HG03442 (cell line): ENCODE measurements around the gene SMIM22.

Experiments used
- ATAC-seq: cut with Tn5 transposase; IDR thresholded peaks from one replicate; pipeline ENCODE4 v1.9.1; 2021; ENCODE audit warnings: mild to moderate bottlenecking, moderate library complexity; ENCODE audit not compliant: unreplicated experiment

The SMIM22 gene

DNA sequence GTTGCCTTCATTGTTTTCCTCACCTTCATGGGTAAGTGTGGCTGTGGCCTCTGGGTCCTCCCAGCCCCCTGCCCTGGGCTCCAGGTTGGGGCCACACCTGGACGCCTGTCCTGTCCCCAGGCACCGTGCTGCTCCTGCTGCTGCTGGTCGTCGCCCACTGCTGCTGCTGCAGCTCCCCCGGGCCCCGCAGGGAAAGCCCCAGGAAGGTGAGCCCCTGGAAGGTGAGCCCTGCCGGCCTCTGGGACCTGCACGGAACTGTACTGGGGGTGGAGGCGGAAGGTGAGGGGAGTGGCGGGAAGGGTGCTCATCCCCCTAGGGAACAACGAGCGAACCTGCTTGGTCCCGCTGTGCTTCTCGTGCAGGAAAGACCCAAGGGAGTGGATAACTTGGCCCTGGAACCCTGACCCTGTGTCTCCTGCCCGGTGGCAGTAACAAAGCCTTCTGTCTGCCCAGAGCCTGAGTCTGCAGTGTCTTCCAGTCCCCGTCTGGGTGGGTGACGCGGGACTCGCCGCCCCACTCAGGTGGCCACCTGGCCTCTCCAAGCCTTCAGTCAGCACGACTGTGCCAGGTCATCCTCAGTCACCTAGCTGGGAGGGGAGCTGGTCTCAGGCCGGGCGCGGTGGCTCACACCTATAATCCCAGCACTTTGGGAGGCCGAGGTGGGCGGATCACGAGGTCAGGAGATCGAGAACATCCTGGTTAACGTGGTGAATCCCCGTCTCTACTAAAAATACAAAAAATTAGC lies 831 bp downstream of the SMIM22 start:
- ATAC-seq, result no peak

DNA sequence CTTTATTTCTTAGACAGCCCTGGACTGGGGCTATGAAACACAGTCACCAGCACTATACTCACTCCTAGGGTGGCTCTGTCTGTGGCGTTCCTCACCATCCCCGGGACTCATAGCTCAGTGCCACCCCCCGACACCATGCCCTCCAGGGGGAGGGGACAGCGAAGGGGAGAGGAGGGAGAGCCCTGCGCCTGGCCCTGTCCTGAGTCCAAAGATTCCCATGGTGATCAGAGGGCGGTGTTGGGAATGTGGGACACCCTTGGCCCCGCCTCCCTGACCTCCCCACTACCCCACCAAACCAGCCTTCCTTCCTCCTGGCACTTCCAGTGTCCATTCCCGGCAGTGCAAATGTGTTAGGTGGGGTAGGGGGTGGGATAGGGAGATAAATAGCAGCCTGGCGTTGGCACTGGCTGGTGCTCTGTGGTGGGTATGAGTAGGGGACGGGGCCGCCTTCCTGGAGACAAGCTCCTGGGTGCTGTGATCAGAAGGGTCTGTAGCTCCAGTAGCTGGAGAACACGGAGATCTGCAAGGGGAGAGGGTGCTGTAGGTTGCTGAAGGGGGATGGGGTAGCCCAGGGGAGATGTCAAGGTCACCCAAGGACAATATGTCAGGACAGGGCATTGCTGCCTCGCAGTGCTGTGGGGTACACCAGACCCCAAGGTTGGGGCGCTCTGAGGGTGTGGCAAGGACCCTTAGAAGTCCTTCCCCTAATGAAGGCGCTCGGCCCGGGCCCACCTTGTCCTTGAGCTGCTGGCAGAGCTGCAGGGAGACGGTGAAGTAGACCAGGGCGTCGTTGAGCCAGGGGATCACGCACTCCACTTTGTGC lies 2.0 kb downstream of the SMIM22 start:
- no peak for ATAC-seq

DNA sequence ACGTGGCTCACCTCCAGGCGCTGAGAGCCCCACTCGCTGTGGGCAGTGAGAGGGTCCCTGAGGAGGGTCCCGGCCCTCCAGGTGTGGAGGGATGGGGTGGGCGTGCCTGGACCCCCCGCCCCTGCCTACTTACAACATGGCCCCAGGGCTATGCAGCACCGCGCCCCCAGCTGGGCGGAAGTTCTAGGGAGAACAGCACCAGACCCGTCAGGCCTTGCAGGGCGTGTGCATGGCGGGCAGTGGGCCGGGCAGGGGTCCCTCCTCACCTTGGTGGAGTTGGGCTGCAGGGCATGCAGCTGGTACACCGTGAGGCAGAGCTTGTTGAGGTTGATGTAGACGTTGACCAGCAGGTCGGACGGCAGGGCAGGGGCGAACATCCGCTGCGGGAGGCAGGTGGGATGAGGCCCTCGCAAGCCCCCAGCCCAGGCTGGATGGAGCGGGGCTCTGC lies 2.7 kb downstream of the SMIM22 start:
- ATAC-seq, result no peak

DNA sequence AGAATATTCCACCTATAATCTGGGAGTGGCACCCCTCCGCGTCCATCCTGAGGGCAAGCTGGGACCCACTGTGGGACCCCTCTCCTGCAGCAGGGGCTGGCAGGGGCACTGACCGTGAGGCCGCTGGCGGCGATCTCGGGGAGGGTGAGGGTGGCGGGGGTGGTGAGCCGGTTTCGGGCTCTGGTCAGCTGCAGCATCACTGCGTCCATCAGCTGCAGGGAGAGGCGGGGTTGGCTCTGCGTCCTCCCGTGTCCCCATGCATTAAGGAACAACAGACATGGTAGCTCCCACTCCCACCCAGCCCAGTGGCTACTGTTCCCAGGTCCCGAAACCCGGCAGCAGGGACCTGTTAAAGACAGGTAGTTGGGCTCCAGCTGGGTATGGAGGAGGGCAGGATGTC lies 3.3 kb downstream of the SMIM22 start:
- no peak for ATAC-seq

DNA sequence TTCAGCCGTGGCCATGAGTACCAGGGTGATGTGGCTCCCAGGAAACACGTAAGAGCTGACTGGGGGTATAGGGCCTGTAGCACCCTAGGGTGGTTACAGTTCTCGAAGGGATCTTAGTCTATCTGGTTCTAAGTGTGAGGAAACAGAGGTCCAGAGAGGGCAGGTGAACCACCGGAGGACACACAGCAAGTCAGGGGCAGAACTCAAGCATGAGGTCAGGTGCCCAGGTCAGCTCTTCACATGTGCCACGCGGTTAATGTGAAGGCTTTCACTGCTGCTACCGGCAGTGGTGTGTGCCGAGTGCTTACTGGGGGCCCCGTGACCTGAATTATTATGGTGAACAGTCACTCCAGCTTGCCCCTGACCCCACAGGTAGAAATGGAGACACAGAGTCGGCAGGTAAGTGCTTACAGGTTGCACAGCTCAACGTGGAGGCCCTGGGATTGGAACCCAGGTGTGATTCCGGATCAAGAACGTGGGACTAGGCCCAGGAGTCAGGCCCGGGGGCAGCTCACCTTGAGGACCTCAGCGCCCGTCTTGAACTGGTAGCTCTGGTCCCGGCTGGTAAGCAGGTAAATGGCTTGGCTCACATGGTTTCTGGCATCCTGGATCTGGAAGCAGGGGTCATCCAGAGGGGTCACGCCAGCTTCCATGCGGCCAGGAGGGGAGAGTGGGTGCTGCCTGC lies 4.1 kb downstream of the SMIM22 start:
- no peak for ATAC-seq

DNA sequence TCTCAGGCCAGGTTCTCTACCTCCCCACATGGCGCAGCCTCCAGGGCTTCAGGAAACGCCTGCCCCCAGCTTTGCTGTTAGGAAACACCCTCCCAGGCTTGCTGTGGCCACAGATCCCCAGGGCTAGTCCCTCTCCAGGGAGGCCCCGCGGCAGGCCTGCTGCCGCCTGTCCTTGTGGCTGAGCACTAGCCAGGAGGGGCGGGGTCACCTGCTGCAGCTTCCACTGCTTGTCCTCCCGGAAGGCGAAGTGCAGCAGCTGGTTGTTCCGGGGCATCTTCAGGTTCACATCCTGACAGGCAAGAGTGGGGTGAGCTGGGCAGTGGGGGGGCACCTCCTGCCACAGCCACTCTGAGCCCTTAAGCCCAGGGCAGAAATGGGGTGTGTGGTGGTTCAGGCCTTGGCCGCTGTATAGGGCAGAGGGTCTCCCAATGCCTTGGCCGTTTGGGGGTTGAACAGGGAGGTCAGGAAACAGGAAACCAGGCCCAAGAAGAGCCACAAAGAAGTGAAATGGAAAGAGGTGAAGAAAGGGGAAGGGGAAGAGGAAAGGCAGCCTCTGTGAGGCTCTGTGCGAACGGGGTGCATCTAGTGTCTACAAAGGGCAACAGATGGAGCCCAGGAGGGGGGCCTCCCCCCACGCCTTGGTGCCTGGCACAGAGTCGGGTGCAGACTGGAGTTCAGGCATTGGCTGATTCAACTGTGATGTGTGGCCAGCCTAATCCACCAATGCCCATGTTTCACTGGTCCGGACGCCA lies 5.3 kb downstream of the SMIM22 start:
- no peak for ATAC-seq

DNA sequence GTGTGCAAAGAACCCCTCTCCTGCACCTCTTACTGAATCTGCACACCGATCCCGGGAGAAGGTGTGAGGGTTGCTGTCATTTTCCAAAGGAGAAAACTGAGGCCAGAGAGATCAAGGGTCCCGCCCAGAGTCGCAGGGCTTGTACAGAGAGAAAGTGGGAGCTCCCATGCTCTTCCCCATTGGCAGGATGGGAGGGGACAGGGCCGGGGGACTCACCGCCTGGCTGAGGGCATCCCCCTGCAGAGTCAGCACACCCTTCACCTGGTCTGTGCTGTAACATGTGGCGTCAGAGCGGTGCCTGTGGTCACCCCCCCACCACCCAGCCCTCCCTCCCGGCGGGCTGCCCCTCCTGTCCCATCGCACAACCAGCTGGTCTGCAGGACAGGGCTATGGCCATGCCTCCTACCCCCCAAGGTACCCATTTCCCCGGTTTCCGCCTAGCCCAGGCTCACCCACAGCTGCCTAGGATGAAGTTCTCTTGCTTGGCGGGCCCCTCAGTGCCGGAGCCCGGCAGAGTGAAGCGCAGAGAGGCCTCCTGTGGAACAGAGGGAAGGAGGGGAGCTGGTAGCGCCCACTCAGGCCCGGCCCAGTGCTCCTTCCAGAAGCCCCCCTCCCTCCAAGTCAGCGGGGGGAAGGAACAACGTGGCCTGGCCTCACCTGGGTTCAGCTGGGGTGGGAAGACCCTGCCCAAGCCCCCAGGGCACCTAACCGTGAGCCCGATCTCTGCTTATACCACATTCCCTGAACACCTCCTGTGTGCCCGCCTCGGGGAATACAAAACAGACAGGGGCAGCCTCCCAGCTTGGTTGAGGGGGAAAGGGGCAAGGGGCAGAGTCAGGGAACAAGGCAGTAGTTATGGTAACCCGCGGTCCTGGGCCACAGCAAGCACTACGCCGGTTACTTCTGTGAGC lies 6.1 kb downstream of the SMIM22 start:
- no peak for ATAC-seq

DNA sequence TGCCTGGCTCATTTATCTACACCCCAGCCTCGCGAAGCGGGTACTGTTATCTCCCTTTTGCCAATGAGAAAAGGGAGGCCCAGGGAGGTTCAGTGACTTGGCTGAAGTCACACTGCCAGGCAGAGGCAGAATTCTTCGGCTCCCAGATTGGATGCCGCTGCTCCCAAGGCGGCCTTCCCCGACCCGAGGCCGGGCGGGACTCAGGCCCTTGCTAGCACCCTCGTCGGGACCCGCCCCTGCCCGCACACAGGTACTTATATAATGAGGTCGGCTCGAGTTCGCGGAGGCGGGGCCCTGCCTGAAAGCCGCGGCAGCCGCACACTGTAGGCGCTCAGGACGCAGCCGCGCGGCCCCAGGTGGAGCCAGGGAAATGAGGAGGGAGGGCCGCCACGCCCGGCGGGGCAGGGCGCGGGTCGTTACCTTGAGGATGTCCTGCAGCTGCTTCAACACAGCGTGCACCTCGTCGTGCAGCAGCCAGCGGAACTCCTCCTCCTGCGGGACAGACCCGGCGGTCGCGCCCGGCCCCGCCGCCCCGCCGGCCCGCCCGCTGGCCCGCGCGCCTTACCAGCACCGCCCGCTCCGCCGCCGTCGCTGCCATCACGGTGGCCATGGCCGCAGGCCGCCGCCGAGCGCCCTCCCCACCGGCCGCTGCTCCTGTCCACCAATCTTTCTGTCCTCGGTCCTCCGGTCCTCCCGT lies 6.9 kb downstream of the SMIM22 start, which contains the start of gene ROGDI:
Gene ROGDI, minus strand, starts transcription at position 672 of the 697 bp plus-strand sequence. Its CDS starts 62 bp downstream, at position 610.
- ATAC-seq, result peak; percentile 41

DNA sequence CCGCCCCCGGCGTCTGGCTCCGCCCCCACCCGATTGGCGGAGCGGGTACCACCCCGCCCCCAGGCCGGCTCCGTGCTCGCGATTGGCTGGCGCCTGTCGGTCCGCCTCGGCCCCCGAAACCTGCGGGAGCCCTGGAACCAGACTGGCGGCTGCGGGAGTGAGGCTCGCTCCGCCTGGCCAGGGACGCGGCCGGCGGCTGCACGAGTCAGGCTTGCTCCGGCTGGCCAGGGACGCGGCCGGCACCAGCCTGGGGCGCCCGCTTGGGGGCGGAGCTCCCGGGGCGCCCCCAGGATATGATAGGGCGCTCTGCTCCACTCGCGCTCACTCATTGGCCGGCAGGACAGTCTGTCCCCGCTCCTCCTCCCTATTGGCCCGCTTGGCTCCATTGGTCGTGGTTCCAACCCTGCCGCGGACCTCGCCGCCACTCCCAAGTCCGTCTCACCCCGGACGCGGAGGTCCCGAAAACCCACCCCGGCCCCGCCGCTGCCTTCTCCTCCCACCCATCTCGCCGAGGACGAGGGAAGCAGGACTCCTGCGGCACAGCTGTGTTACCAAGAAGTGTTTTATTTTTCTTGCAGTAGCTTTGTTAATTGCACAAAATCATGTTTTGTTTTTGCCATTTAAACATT lies 7.6 kb downstream of the SMIM22 start:
- ATAC-seq, result peak; percentile 90

DNA sequence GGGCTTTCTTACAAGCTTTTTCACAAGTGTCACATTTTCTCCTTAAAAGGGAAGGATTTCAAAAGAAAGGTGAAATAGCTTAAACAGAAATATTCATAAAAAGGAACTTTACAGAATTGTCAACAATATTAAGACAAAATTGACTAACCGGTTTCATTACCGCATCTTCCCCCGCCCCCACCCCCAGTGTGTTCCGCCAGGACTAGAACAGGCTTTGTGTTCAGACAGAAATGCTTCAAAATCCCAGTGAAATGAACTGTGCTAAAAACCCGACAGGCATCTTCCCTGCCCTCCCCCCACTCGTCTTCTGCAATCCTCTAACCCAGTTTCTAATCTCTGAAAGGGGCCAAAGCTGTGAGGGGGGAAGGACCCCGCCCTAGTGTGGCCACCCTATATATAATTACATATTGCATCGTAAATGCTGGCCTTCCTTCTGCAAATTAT lies 8.3 kb downstream of the SMIM22 start:
- no peak for ATAC-seq

DNA sequence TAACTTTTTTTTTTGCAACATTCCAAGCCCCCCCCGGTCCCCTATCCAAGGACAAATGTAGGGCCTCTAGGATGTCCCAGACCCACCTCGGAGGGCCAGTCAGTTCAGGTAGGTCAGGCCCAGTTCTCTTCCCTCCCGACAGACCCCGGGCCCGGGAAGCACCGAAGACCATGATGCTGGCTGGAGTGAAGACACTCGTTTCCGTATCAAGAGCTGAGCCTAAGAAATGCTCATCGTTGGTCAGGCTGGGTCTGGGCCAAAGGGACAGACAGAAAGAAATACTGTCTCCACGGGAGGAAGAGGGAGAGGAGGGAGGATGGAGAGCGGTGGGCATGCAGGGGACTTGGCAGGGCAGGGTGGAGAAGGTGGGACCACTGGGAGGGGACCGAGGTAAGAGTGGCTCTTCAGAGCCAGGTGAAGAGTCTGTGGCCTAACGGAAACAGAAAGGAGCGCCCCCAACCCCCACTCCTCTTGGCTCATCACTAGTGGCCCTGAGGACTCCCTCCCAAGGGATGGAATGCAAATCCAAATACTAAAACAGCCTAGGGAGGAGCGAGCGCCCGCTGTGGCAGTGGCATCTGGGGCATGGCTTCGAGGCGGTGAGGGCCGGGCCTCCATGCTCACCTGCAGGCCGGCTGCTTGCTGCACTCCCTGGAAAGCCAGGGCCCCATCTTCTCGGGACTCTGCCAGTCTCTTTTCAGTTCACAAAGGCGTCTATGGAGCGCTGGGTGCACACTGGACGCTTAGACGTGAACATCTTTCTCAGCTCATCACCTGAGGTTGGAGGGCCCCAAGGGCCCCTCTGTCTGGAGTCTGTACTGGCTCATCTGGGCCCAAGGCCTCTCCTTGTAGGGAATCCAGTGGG lies 9.0 kb downstream of the SMIM22 start:
- ATAC-seq, result no peak

DNA sequence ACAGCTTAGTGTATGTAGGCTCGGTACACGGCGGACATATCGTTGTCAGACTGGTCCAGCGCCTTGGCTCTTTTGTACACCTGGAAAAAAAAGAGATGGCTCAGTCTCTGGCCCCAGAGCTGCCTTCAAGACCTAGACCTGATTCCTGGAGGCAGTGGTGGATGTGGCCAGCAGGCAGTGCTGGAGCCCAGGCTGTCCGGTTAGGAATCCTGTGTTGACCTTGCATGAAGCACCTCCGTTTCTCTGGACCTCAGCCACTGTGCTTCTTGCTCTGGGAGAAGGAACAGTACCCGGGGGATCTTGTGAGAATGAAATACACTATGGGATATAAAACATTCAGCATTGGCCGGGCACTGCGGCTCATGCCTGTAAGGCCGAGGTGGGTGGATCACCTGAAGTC lies 10.1 kb downstream of the SMIM22 start:
- no peak for ATAC-seq

DNA sequence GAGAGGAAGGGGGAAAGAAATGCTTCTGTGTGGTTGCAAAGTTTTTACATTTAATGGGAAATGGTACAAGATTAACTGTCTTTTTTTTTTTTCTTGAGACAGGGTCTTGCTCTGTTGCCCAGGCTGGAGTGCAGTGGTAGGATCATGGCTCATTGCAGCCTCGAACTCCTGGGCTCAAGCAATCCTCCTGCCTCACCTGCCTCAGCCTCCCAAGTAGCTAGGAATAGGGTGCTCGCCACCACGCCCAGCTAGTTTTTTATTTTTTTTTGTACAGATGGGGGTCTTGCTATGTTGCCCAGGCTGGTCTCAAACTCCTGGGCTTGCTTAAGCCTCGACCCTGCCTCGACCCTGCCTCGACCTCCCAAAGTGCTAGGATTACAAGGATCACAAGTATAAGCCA lies 11.1 kb downstream of the SMIM22 start:
- no peak for ATAC-seq

DNA sequence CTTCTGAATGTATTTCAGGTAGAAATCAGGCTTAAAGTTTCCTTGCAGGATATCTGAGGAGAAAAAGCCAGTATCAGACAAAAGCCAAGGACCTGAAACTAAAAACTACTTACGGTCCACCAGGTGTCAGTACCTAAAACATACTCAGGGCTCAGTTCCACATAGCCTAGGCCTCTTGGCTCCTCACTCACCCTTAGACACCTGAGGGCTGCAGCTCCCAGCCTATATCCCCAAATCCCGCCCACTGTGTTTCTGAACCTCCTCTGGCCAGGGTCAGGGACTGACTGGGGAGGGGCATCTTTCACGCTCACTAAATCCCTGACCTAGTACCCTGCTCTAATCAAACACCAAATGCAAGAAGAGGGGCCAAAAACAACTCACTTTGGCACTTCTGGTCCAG lies 16.1 kb downstream of the SMIM22 start:
- ATAC-seq, result no peak

DNA sequence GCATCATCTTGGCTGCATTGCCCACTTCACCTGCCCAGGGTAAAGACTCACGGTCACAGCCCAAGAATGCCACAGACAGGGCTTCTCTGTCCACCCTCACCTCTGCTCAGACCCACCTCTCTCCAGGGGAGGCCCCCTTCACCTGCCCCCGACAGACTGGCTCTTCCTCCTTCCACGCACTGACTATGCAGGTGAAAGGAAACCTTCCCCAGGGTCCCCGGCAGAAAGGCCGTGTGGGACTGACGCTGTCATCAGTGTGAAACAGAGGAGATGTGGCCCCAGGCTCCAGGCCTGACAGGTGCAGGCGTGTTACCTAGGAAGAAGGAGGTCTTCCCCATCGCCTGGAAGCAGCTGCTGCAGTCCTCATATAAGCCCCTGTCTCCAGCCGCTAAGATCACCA lies 16.6 kb downstream of the SMIM22 start:
- no peak for ATAC-seq

DNA sequence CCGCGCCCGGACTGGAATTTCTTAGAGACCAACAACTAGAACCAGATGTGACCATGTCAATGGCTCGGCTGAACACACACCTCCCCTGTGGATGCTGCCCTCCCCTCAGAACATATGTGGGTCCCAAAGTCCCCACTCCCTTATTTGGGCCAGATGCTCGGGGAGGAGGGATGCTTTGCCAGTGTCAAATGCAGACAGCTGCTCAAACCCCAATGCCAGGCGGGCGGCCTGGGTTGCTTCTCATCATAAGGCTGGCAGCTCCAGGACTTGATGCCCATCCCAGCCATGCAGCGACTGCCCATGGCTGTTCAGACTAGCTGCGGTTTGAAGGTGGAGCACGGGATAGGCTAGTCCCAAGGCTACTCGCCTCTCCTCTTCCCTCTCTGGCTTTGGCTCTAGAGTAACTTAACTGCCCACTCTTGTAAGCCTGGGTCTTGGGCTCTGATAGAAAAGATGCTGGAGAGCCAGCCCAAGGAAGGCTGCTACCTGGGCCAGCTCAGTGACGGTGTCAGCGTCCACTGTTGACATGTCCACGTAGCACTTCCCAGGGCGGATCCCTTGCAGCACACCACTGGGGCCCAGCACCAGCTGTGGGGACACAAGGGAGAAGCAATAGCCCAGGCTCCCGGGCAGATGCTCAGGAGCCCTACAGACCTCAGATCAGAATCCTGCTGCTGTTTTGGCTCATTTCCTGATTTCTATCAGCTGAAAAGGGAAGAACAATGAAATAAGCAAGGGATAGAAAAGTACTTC lies 18.3 kb downstream of the SMIM22 start:
- ATAC-seq, result no peak

DNA sequence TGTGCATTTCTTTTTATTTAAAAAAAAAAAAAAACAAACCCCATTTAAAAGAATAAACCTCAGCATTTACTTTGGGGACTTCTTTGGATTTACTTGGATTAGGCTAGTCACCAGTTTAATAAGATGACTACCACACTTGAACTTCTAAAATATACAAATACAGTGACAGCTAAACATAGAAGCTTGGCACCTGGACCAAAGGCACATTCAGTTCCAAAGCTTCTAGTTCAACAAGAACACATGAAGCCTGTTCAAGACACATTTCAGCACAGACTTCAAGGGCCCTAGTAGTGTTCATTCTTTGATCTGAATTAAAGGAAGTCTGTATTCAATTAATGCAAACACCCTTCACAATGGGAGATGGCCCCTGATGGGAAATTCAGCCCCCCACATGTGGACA lies 18.9 kb downstream of the SMIM22 start:
- no peak for ATAC-seq
